ENCODE measurements around the gene AFAP1. TPM values are rescaled to one million over a fixed set of nuclear protein-coding genes. Genes with fewer than 3 reads are reported as not detected.
A peak's percentile ranks its signal among the peaks of the same experiment; 100 is the strongest.

The AFAP1 gene
- total RNA-seq, result 10 to 100 TPM; 29.7 to 43.9 TPM

GRCh38 chr4:7939377-7940108, at the start of gene AFAP1:
Gene AFAP1 (minus strand): TSS chr4:7939861. CDS start chr4:7872078, 67,783 bp downstream.
- no peaks in the 10 kb centered on the region for H3K27me3 ChIP-seq
- no peaks in the 10 kb centered on the region for H3K9me3 ChIP-seq
- H3K9ac ChIP-seq (ENCODE audit: low read depth in 2 of 2, low read length in 2 of 2), result peak within 1 kb of the TSS; percentile 90 to 97
- intact Hi-C loops (cut with DNase I), result loop anchor here (5.0 kb wide), 1 partner anchor 48 kb away; no protein-coding TSS in a partner anchor
- no peak for TF ChIP-seq CTCF (IDR thresholded peaks at IDR 0.05)
- H3K36me3 ChIP-seq, result no peaks in the 10 kb centered on the region
- peak within 1 kb of the TSS; percentile 74 for H3K27ac ChIP-seq
- peak within 1 kb of the TSS; percentile 81 for H3K4me3 ChIP-seq
- peaks cover 4% of the 10 kb centered on the region for H3K4me1 ChIP-seq
- peak; percentile 90 for DNase-seq

GRCh38 chr4:7988437-7988836, 48.8 kb upstream of the AFAP1 start:
- no peak for DNase-seq
- intact Hi-C loops (cut with DNase I), result loop anchor here (5.0 kb wide), 2 partner anchors 51 to 226 kb away; partner anchors contain the start of gene AFAP1
- no peak overlapping the region for H3K9ac ChIP-seq (ENCODE audit: low read depth in 2 of 2, low read length in 2 of 2)

GRCh38 chr4:7987148-7987989, 47.7 kb upstream of the AFAP1 start:
- Histone ChIP-seq H3K27ac (no peak overlapping the region), H3K9ac (ENCODE audit: low read depth in 2 of 2, low read length in 2 of 2) (no peak overlapping the region), H3K4me3 (no peak overlapping the region), H3K36me3 (no peaks in the 10 kb centered on the region), H3K9me3 (no peaks in the 10 kb centered on the region), H3K4me1 (no peaks in the 10 kb centered on the region), H3K27me3 (no peaks in the 10 kb centered on the region)
- intact Hi-C loops (cut with DNase I), result loop anchor here (1.0 to 5.0 kb wide), 3 partner anchors 50 to 225 kb away; partner anchors contain the start of gene AFAP1
- DNase-seq, result peak; percentile 87
- TF ChIP-seq CTCF (IDR thresholded peaks at IDR 0.05), result peak; percentile 86

More at GRCh38 chr4:7988437-7988836, 48.8 kb upstream of the AFAP1 start:
- H3K9me3 ChIP-seq, result no peaks in the 10 kb centered on the region
- H3K4me1 ChIP-seq, result no peaks in the 10 kb centered on the region
- no peaks in the 10 kb centered on the region for H3K27me3 ChIP-seq
- H3K4me3 ChIP-seq, result no peak overlapping the region
- H3K27ac ChIP-seq, result no peak overlapping the region
- no peak for TF ChIP-seq CTCF (IDR thresholded peaks at IDR 0.05)
- H3K36me3 ChIP-seq, result no peaks in the 10 kb centered on the region

- H3K27me3 ChIP-seq, result no peaks in the 10 kb centered on the region
- H3K4me3 ChIP-seq, result no peak overlapping the region
- intact Hi-C loops (cut with DNase I), result loop anchor here (5.0 kb wide), 2 partner anchors 49 to 224 kb away; partner anchors contain the start of gene AFAP1
- H3K9me3 ChIP-seq, result no peaks in the 10 kb centered on the region
- no peak for TF ChIP-seq CTCF (IDR thresholded peaks at IDR 0.05)
- no peak overlapping the region for H3K9ac ChIP-seq (ENCODE audit: low read depth in 2 of 2, low read length in 2 of 2)
- H3K27ac ChIP-seq, result no peak overlapping the region
- H3K36me3 ChIP-seq, result no peaks in the 10 kb centered on the region
- H3K4me1 ChIP-seq, result peaks cover 7% of the 10 kb centered on the region
- DNase-seq, result no peak
Measured at GRCh38 chr4:7985891-7986441, 46.3 kb upstream of the AFAP1 start.

- TF ChIP-seq CTCF (IDR thresholded peaks at IDR 0.05), result no peak
- DNase-seq, result no peak
- Histone ChIP-seq H3K36me3 (no peaks in the 10 kb centered on the region), H3K27ac (no peak overlapping the region), H3K4me3 (no peak overlapping the region), H3K9me3 (no peaks in the 10 kb centered on the region), H3K9ac (ENCODE audit: low read depth in 2 of 2, low read length in 2 of 2) (no peak overlapping the region), H3K27me3 (no peaks in the 10 kb centered on the region), H3K4me1 (peaks cover 11% of the 10 kb centered on the region)
- intact Hi-C loops (cut with DNase I), result loop anchor here (5.0 kb wide), 2 partner anchors 48 to 223 kb away; partner anchors contain the start of gene AFAP1
Measured at GRCh38 chr4:7985072-7985471, 45.4 kb upstream of the AFAP1 start.

Measured in colonic mucosa (tissue), 4 donors.